Neuronal stem cell (in vitro differentiated cells): ENCODE measurements around the gene ABR.

Experiments used
- DNase-seq: peaks from one replicate; pipeline ENCODE4 v3.0.0-alpha.2; 2013; ENCODE audit warnings: low spot score
- H2AFZ ChIP-seq: one replicate; pipeline ENCODE4 v1.6.1; 2013; ENCODE audit warnings: mild to moderate bottlenecking, low read length, inconsistent platforms
- H2AK5ac ChIP-seq: 2 replicates; pipeline ENCODE4 v1.6.1; 2013; ENCODE audit warnings: low read depth, mild to moderate bottlenecking, inconsistent platforms, low read length, moderate library complexity, mixed read lengths
- H2BK120ac ChIP-seq: 2 replicates; pipeline ENCODE4 v1.6.1; 2013; ENCODE audit warnings: low read depth, mild to moderate bottlenecking, inconsistent platforms, low read length, moderate library complexity, mixed read lengths
- H2BK12ac ChIP-seq: one replicate; pipeline ENCODE4 v1.6.1; 2013; ENCODE audit warnings: low read length, inconsistent platforms
- H2BK15ac ChIP-seq: 2 replicates; pipeline ENCODE4 v1.6.1; 2013; ENCODE audit warnings: mild to moderate bottlenecking, low read length, inconsistent platforms, mixed read lengths
- H2BK5ac ChIP-seq: one replicate; pipeline ENCODE4 v1.6.1; 2013; ENCODE audit warnings: inconsistent platforms, mild to moderate bottlenecking, low read length, moderate library complexity
- H3K14ac ChIP-seq: one replicate; pipeline ENCODE4 v1.6.1; 2013; ENCODE audit warnings: low read length, inconsistent platforms
- H3K18ac ChIP-seq: 2 replicates; pipeline ENCODE4 v1.6.1; 2013; ENCODE audit warnings: low read length, inconsistent platforms
- H3K23ac ChIP-seq: 2 replicates; pipeline ENCODE4 v1.6.1; 2013; ENCODE audit warnings: low read depth, mild to moderate bottlenecking, mixed read lengths, low read length, inconsistent platforms; ENCODE audit not compliant: poor library complexity
- H3K27ac ChIP-seq: replicated peaks from 3 replicates; pipeline ENCODE4 v1.5.1; 2013; ENCODE audit warnings: low read length, inconsistent platforms
- H3K27me3 ChIP-seq, 3 experiments: 2 replicates each; pipeline ENCODE4 v1.6.1; 2013; ENCODE audit warnings: low read length in 3 of 3, mild to moderate bottlenecking in 2 of 3, inconsistent platforms in 1 of 3, low read depth in 1 of 3, mixed read lengths in 1 of 3, moderate library complexity in 1 of 3; ENCODE audit not compliant: control insufficient read depth in 3 of 3, insufficient read depth in 3 of 3
- H3K36me3 ChIP-seq, 2 donors: replicated peaks in 1 of 2; 2 replicates each; pipeline ENCODE4 v1.6.1; 2013; ENCODE audit warnings: low read length in 2 of 2; ENCODE audit not compliant: control insufficient read depth in 2 of 2, insufficient read depth in 2 of 2
- H3K4ac ChIP-seq: 2 replicates; pipeline ENCODE4 v1.6.1; 2013; ENCODE audit warnings: inconsistent platforms, mild to moderate bottlenecking, low read length, moderate library complexity
- H3K4me1 ChIP-seq, 2 donors: 1 replicate in 1 of 2; 2 replicates in 1 of 2; pipeline ENCODE4 v1.6.1; 2013; ENCODE audit warnings: low read length in 2 of 2, low read depth in 1 of 2; ENCODE audit not compliant: control insufficient read depth in 2 of 2, insufficient read depth in 1 of 2
- H3K4me2 ChIP-seq: one replicate; pipeline ENCODE4 v1.6.1; 2013; ENCODE audit warnings: mild to moderate bottlenecking, low read length, inconsistent platforms; ENCODE audit not compliant: insufficient read depth, poor library complexity, severe bottlenecking
- H3K4me3 ChIP-seq, 2 donors: 2 replicates each; pipeline ENCODE4 v1.5.1; 2013; ENCODE audit warnings: low read length in 2 of 2, mild to moderate bottlenecking in 2 of 2, inconsistent platforms in 1 of 2, moderate library complexity in 1 of 2
- H3K79me1 ChIP-seq: one replicate; pipeline ENCODE4 v1.6.1; 2013; ENCODE audit warnings: low read depth, mild to moderate bottlenecking, inconsistent platforms, low read length, moderate library complexity
- H3K9ac ChIP-seq: one replicate; pipeline ENCODE4 v1.6.1; 2013; ENCODE audit warnings: mild to moderate bottlenecking, low read depth, low read length, inconsistent platforms; ENCODE audit not compliant: poor library complexity
- H3K9me3 ChIP-seq, 2 donors: replicated peaks in 1 of 2; 2 replicates each; pipeline versions ENCODE3 to v1.6.1; 2013; ENCODE audit warnings: low read length in 2 of 2, mild to moderate bottlenecking in 2 of 2, inconsistent platforms in 1 of 2, low read depth in 1 of 2, mixed read lengths in 1 of 2, moderate library complexity in 1 of 2; ENCODE audit not compliant: control insufficient read depth in 2 of 2, insufficient read depth in 1 of 2
- H4K8ac ChIP-seq: one replicate; pipeline ENCODE4 v1.6.1; 2013; ENCODE audit warnings: low read depth, mild to moderate bottlenecking, inconsistent platforms, low read length, moderate library complexity
- H4K91ac ChIP-seq: one replicate; pipeline ENCODE4 v1.6.1; 2013; ENCODE audit warnings: low read length, low read depth, mild to moderate bottlenecking, inconsistent platforms; ENCODE audit not compliant: poor library complexity
- WGBS, 2 donors: extraction: QIAGEN DNeasy Blood & Tissue Kit; methylation state at CpG; one replicate each; pipeline ENCODE4 v1.1.7; 2013; ENCODE audit warnings: missing lambda C conversion rate in 2 of 2, mixed read lengths in 1 of 2; ENCODE audit not compliant: insufficient read length in 2 of 2, insufficient replicate concordance in 1 of 2; ENCODE audit errors: extremely low coverage in 2 of 2; 5-methylcytosine and 5-hydroxymethylcytosine counted together

ABR gene

DNA sequence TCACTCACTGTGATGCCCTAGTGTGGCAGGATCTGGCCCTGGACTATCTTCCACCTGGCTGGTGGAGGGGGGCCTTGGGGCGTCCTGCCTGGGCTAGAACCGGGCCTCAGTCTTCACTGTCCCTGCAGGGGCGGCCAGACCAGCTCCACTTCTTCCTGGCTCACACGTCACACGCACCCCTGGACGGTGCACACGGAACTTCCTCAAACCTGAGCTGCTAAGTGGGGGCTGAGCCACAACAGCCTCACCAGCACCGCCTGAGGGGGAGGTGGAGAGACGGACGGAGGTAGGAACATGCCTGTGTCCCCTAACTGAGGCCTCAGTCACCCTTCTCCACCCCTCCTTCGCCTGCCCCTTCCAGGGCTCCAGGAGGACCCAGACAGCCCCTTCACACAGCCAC is 146.3 kb downstream of the ABR start:
- no peaks in the 10 kb centered on the region for H3K9me3 ChIP-seq
- H3K23ac ChIP-seq = peak overlapping the region; percentile 86
- H2BK120ac ChIP-seq = no peak overlapping the region
- peak overlapping the region; percentile 21 for H2AK5ac ChIP-seq
- no peak for DNase-seq
- H2BK15ac ChIP-seq = no peak overlapping the region
- H2BK5ac ChIP-seq = peak overlapping the region; percentile 53
- H3K4ac ChIP-seq = no peak overlapping the region
- peaks cover 0 to 4% of the 10 kb centered on the region in 2 donors for H3K36me3 ChIP-seq
- H4K91ac ChIP-seq = no peak overlapping the region
- H3K4me1 ChIP-seq = peaks cover 0 to 17% of the 10 kb centered on the region in 2 donors
- H3K14ac ChIP-seq = no peak overlapping the region
- no peak overlapping the region for H2AFZ ChIP-seq
- H3K4me2 ChIP-seq = no peak overlapping the region
- H3K27ac ChIP-seq = no peak overlapping the region
- peaks cover 0 to 13% (median 0%) of the 10 kb centered on the region in 3 experiments for H3K27me3 ChIP-seq
- no CpG with 5 or more reads among the region's 11 CpGs for WGBS, 2 donors
- H3K4me3 ChIP-seq = no peak overlapping the region
- H2BK12ac ChIP-seq = peak overlapping the region; percentile 90
- peak overlapping the region; percentile 17 for H3K18ac ChIP-seq
- H3K79me1 ChIP-seq = peaks cover 15% of the 10 kb centered on the region
- no peak overlapping the region for H4K8ac ChIP-seq
- H3K9ac ChIP-seq = peak overlapping the region; percentile 44

- Histone ChIP-seq H2AFZ (no peak overlapping the region), H3K9ac (no peak overlapping the region), H3K27me3 (peaks cover 0 to 13% (median 0%) of the 10 kb centered on the region in 3 experiments), H3K18ac (no peak overlapping the region), H3K79me1 (peaks cover 11% of the 10 kb centered on the region), H2BK15ac (no peak overlapping the region), H2BK12ac (no peak overlapping the region), H4K8ac (no peak overlapping the region), H2AK5ac (peak overlapping the region; percentile 32), H3K36me3 (peaks cover 0 to 4% of the 10 kb centered on the region in 2 donors), H3K14ac (peak overlapping the region; percentile 71), H4K91ac (no peak overlapping the region), H3K4me3 (no peak overlapping the region), H3K4me1 (peaks cover 0 to 17% of the 10 kb centered on the region in 2 donors), H2BK5ac (no peak overlapping the region), H3K23ac (no peak overlapping the region), H3K4me2 (no peak overlapping the region), H3K4ac (no peak overlapping the region), H3K27ac (no peak overlapping the region), H3K9me3 (no peaks in the 10 kb centered on the region), H2BK120ac (no peak overlapping the region)
- no CpG with 5 or more reads among the region's 27 CpGs for WGBS, 2 donors
- DNase-seq = no peak
Measured at GRCh38 chr17:1032391-1032790, 147.4 kb downstream of the ABR start.

DNA sequence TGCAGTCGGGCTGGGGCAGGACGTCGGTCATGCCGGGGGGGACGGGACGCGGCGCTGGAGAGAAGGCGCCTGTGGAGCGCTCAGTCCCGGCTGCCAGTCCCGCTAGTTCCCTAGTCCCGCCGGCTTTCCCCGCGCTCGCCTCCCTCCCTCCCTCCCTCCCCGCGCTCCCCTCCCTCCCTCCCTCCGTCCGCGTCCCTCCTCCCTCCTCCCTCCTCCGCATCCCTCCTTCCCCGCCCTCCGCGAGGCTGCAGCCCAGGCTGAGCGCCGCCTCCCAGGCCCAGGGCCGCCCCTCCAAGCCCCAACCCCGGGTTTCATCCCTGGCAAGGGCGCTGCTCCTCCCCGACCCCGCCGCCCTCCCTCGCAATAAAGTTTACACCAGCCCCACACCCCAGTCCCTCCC is 148.1 kb downstream of the ABR start:
- WGBS, 2 donors = no CpG with 5 or more reads among the region's 35 CpGs
- Histone ChIP-seq H3K4ac (no peak overlapping the region), H3K14ac (peak overlapping the region; percentile 71), H3K27ac (no peak overlapping the region), H3K4me1 (peaks cover 0 to 17% of the 10 kb centered on the region in 2 donors), H4K8ac (no peak overlapping the region), H2AK5ac (peak overlapping the region; percentile 32), H3K4me2 (peak overlapping the region; percentile 69), H3K9me3 (no peaks in the 10 kb centered on the region), H3K9ac (no peak overlapping the region), H3K18ac (peak overlapping the region; percentile 95), H3K79me1 (peaks cover 9% of the 10 kb centered on the region), H2AFZ (no peak overlapping the region), H2BK15ac (no peak overlapping the region), H3K27me3 (peaks cover 0 to 13% (median 0%) of the 10 kb centered on the region in 3 experiments), H2BK5ac (no peak overlapping the region), H3K23ac (no peak overlapping the region), H2BK120ac (no peak overlapping the region), H2BK12ac (peak overlapping the region; percentile 58), H3K4me3 (no peak overlapping the region), H4K91ac (no peak overlapping the region), H3K36me3 (peaks cover 0 to 4% of the 10 kb centered on the region in 2 donors)
- peak; percentile 45 for DNase-seq

DNA sequence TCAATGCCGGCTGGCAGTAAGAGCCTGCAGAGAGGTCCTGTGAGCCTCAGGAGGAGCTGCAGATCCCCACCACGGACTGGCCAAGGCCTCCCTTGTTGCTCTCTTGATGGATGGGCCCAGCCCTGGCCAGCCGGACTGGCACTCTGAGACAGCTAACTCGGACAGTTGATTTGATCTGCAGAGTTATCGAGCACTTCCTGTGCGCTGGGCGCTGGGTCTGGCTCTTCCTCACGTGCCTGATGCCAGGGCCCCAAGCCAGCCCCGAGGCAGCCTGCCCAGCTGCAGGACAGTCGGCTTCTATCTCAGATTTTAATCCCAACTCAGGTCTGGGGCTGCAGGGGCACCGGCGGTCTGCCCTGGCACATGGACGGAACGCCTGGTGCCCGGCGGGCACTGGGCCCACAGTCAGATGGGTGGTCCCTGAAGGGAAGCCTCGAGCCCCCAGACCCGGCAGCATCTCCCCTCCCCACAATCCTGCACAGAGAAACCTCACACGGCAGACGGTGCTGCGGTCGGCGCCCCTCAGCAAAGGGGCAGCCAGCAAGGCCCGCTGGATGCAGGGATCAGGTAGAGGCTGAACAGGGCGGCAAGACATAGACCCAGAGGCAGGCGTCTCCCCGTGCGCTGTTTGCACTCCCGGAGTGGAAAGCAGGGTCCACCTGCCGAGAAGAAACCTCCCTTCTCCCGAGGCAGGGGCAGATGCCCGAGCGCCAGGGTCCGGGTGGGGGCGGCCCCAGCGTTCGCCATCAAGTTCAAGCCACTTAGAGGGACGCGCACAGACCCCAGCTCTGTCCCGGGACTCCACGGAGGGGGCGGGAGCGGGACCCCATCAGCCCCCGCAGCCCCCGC is 148.9 kb downstream of the ABR start:
- H3K23ac ChIP-seq = peak overlapping the region; percentile 65
- no peaks in the 10 kb centered on the region for H3K9me3 ChIP-seq
- H3K79me1 ChIP-seq = peaks cover 5% of the 10 kb centered on the region
- no peak overlapping the region for H2BK15ac ChIP-seq
- H3K27me3 ChIP-seq = peaks cover 0 to 13% (median 0%) of the 10 kb centered on the region in 3 experiments
- H2BK120ac ChIP-seq = no peak overlapping the region
- peak overlapping the region; percentile 71 for H3K14ac ChIP-seq
- H2AK5ac ChIP-seq = peak overlapping the region; percentile 75
- no peak overlapping the region for H3K27ac ChIP-seq
- peak overlapping the region; percentile 65 for H4K8ac ChIP-seq
- H3K4ac ChIP-seq = no peak overlapping the region
- H2BK12ac ChIP-seq = no peak overlapping the region
- H3K4me2 ChIP-seq = peak overlapping the region; percentile 69
- H3K4me3 ChIP-seq = no peak overlapping the region
- DNase-seq = no peak
- H3K18ac ChIP-seq = peak overlapping the region; percentile 83
- H3K36me3 ChIP-seq = peaks cover 0 to 4% of the 10 kb centered on the region in 2 donors
- H4K91ac ChIP-seq = no peak overlapping the region
- no peak overlapping the region for H2AFZ ChIP-seq
- H3K4me1 ChIP-seq = peaks cover 0 to 14% of the 10 kb centered on the region in 2 donors
- no CpG with 5 or more reads among the region's 45 CpGs for WGBS, 2 donors
- peak overlapping the region; percentile 54 for H2BK5ac ChIP-seq
- no peak overlapping the region for H3K9ac ChIP-seq
